ENCODE results near the gene BAD. TPM values are rescaled to one million over a fixed set of nuclear protein-coding genes. Genes with fewer than 3 reads are reported as not detected.

BAD gene
- total and polyA plus RNA-seq, 10 of the 15 experiments (the other 5 are each of a cell fraction or from before 2014, with no cell fraction given): 1.5 to 67.2 (median 39.6) TPM

DNA sequence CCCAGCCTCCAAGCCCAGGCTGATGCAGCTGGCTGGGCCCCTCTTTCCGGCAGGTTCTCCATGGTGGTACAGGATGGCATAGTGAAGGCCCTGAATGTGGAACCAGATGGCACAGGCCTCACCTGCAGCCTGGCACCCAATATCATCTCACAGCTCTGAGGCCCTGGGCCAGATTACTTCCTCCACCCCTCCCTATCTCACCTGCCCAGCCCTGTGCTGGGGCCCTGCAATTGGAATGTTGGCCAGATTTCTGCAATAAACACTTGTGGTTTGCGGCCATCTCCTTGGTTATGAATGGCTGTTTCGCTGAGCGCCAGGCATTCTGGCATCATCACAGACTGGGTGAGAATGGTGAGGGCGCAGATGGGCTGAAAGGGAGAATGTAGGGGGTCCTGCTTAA is 37.1 kb upstream of the BAD start:
- Histone ChIP-seq H2AFZ (ENCODE audit: control insufficient read depth, low read depth, low read length) (no peak overlapping the region), H3K4me3 (no peak overlapping the region), H3K9me3 (replicated peaks; ENCODE audit: control insufficient read depth, insufficient read depth, low read length) (no peaks in the 10 kb centered on the region), H3K4me1 (ENCODE audit: control insufficient read depth, insufficient read depth, low read length) (peaks cover 4% of the 10 kb centered on the region; the same call in 1 of the 2 replicates), H3K9ac (ENCODE audit: control insufficient read depth, insufficient read depth, low read length) (no peak overlapping the region), H3K27me3 (replicated peaks in 1 of 2; ENCODE audit: control insufficient read depth in 2 of 2, insufficient read depth in 2 of 2, low read length in 1 of 2) (no peaks in the 10 kb centered on the region), H3K27ac (ENCODE audit: control insufficient read depth, insufficient read depth) (no peak overlapping the region), H3K79me2 (ENCODE audit: control insufficient read depth, insufficient read depth, low read length) (peaks cover 22% of the 10 kb centered on the region), H3K36me3 (ENCODE audit: control insufficient read depth in 2 of 2, insufficient read depth in 2 of 2, low read length in 1 of 2) (peaks cover 0 to 2% of the 10 kb centered on the region in 2 experiments; a peak in 2 of 4 replicates), H4K20me1 (ENCODE audit: control insufficient read depth, insufficient read depth) (no peaks in the 10 kb centered on the region), H3K4me2 (ENCODE audit: control insufficient read depth, insufficient read depth) (no peak overlapping the region)
- POLR2A ChIA-PET: interaction anchor here (2.1 kb wide), 1 partner anchor 10 kb away, joined by 6 read pairs; no protein-coding TSS in a partner anchor
- intact Hi-C loops (cut with micrococcal nuclease; ENCODE audit: unreplicated experiment): no loop called here
- DNase-seq (ENCODE audit: low read depth, low spot score) (no peak), FAIRE-seq (no peak), ATAC-seq (no peak)
- no peak for TF ChIP-seq HCFC1 (IDR thresholded peaks at IDR 0.05; ENCODE audit: low read length)
- TF ChIP-seq CHD1 (IDR thresholded peaks at IDR 0.05; ENCODE audit: low read depth, low read length): no peak
- no peak for TF ChIP-seq CREM (IDR thresholded peaks at IDR 0.05; ENCODE audit: low read depth)
- TF ChIP-seq, protein P1, sequence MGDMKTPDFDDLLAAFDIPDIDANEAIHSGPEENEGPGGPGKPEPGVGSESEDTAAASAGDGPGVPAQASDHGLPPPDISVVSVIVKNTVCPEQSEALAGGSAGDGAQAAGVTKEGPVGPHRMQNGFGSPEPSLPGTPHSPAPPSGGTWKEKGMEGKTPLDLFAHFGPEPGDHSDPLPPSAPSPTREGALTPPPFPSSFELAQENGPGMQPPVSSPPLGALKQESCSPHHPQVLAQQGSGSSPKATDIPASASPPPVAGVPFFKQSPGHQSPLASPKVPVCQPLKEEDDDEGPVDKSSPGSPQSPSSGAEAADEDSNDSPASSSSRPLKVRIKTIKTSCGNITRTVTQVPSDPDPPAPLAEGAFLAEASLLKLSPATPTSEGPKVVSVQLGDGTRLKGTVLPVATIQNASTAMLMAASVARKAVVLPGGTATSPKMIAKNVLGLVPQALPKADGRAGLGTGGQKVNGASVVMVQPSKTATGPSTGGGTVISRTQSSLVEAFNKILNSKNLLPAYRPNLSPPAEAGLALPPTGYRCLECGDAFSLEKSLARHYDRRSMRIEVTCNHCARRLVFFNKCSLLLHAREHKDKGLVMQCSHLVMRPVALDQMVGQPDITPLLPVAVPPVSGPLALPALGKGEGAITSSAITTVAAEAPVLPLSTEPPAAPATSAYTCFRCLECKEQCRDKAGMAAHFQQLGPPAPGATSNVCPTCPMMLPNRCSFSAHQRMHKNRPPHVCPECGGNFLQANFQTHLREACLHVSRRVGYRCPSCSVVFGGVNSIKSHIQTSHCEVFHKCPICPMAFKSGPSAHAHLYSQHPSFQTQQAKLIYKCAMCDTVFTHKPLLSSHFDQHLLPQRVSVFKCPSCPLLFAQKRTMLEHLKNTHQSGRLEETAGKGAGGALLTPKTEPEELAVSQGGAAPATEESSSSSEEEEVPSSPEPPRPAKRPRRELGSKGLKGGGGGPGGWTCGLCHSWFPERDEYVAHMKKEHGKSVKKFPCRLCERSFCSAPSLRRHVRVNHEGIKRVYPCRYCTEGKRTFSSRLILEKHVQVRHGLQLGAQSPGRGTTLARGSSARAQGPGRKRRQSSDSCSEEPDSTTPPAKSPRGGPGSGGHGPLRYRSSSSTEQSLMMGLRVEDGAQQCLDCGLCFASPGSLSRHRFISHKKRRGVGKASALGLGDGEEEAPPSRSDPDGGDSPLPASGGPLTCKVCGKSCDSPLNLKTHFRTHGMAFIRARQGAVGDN (IDR thresholded peaks at IDR 0.05): no peak
- TF ChIP-seq ZNF622 (IDR thresholded peaks at IDR 0.05): no peak
- no peak for TF ChIP-seq CBX3 (IDR thresholded peaks at IDR 0.05; ENCODE audit: borderline replicate concordance, low read depth)
- CTCF ChIA-PET: interaction anchor here (0.6 to 3.6 kb wide), 3 partner anchors 10 to 33 kb away, joined by 3 to 18 read pairs (median 3); no protein-coding TSS in a partner anchor
- BruUV-seq (replicated peaks): no TSS peak
- SMC1A ChIA-PET (ENCODE audit: uncharacterized antibody, unreplicated experiment): interaction anchor here (1.5 kb wide), 1 partner anchor 10 kb away, joined by 4 read pairs; no protein-coding TSS in a partner anchor
- in situ Hi-C loops (cut with MboI): no loop called here
- RAD21 ChIA-PET (ENCODE audit: unreplicated experiment): no interaction called here
- WGBS (ENCODE audit: insufficient coverage, insufficient replicate concordance, low lambda C conversion rate, missing lambda C conversion rate): 88% methylated on average over 5 of the region's 5 CpGs
